GM21786 (cell line): Measurements from ENCODE around the gene ERF.
A peak's percentile ranks its signal among the peaks of the same experiment; 100 is the strongest.

ENCODE experiments used
- ATAC-seq: cut with Tn5 transposase; IDR thresholded peaks from one replicate; pipeline ENCODE4 v1.9.1; 2021; ENCODE audit not compliant: unreplicated experiment

The ERF gene

DNA sequence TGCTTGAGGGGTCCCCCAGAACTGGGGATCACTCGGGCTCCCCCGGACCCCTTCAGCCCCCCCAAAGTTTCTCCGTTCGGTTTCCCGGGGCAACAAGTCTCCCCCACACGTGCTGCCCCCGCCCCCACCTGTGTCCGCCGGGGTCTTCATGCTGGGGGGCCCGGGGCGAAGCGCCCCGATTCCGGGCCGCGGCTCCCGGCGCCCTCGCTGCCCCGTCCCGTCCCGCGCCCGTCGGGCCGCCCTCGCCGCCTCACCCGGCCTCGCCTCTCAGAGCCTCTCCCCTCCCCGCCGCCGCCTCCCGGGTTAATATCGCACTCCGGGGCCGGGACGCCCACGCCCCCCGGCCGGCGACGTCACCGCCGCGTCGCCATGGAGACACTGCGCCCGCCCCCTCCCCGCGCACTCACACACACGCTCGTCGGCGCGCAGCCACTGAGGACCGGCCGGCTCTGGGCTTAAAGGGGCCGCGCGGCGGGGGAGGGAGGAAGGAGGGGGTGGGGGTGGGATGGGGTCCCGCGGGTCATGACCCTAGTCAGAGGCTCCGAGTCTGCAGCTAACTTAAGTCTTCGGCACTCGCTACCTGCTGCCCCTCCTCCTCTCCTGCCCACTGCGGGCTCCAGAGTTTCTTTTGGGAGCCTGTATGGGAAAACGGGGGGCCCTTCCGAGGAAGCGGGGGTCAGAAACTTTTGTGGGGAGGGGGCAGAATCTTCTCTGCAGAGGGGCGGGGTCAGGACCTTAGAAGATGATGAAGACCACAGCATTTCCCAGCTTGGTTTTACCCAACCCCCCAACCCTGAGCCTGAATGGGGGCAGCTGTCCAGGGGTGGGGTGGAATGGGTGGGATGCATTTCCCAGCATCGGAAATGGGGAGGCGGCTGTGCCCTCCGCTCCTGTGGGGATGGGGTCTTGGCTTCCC lies at the start of gene ERF:
Gene ERF (minus strand): TSS at position 279 of the 916 bp plus-strand sequence. CDS start 129 bp downstream, at position 150.
- ATAC-seq = peak; percentile 46

DNA sequence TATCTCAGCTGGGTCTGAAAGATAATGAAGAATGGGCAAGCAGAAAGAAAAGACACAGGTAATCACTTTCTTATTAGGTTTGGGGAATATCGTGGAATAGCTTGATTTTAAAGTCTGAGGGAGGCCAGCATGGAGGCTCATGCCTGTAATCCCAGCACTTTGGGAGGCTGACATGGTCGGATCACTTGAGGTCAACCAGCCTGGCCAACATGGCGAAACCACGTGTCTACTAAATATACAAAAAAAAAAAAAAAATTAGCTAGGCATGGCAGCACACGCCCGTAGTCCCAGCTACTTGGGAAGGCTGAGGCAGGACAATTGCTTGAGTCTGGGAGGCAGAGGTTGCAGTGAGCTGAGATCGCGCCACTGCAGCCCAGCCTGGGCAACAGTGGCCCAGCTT lies 48.9 kb upstream of the ERF start:
- ATAC-seq = no peak

DNA sequence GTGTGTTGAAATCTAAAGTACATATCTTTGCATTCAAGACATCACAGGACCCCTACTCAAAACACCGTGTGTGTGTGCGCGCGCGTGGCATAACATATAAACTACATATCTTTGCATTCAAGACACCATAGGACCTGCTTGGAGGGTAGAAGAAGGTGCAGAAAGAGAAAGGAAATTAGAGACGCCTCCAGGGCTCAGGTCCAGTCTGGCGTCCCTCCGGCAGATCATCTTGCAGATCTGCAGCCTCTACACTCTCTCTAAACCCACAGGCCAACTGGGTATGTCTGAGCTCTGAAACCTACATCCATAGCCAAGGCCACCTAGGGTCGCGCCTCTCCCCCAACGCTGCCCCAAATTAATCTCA lies 48.2 kb upstream of the ERF start:
- ATAC-seq = no peak

DNA sequence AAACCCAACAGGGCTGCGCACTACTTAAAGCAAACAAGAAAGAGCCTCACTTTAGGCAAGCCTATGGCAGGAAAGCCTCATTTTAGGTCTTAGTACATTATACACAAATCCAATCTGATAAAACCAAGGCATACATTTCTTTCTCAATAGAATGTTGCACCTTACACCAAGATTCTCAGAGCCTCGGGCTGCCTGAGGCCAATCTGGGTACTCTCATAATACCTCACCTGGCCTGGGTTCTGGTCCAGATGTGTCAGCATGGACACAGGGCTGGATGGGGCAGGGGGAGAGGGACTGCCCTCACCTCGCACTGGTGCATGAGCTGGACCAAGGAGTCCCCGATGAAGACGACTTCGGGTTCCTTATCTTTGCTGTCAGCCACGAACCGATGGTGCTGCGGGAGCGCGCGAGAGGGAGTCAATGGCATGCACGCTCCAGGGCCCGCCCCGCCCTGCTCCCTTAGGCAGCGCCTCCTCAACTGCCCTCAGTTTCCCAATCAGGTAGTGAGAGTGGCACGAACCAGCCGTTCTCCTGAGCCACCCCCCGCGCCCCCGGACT lies 46.8 kb upstream of the ERF start, which contains the start of gene PRR19:
Gene PRR19 (plus strand): TSS at position 487 of the 558 bp plus-strand sequence. CDS start 7,453 bp downstream, outside the sequence.
- ATAC-seq = no peak

DNA sequence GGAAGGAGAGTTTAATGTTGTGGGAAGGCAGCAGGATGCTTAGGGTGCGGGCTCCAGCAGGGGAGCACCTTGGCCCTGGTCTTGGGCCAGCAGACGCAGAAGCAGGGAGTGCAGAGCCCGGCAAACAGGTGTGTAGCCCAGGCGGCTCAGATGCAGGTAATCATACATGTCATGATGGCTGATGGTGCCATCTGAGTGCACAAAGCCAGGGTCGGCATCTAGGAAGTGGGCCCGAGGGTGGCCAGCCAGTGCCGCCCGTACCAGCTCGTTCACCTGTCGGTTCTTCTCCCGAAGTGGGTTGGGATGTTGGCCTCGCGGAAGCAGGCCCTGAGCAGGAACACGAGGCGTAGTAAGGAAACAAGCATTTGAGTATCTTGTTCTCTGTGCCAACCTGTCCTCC lies 42.1 kb upstream of the ERF start:
- no peak for ATAC-seq

DNA sequence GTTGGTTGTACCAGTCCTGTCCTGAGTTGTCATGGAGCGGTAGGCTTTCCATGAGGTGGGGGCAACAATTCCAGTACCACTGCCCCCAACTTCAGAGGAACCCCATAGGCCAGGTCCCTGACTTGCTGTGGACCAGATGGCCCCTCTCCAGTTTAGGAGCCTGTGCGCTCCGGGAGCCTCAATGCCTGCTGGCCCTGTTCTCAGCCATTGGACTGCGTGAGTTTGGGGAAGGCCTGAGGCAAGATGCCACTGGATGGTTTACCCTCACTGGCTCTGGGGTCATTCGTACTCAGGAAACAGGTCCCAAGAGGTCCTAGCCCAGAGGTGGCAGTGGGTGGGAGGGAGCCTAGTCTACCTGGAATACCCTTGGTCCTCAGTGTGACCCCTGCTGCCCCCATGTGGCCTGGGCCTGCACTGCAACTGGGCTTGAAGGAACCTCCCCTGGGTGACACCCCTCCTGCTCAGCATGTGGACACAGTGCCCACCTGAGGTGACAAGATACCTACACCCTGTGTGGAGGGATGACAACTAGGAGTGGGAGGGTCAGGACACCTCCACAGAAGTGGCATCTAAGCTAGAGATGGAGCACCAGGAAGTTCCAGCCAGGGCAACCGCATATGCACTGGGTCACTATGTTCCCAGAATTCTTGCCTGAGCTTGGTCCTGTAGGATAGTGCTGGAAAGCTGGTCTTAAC lies 41.0 kb upstream of the ERF start:
- ATAC-seq = no peak

DNA sequence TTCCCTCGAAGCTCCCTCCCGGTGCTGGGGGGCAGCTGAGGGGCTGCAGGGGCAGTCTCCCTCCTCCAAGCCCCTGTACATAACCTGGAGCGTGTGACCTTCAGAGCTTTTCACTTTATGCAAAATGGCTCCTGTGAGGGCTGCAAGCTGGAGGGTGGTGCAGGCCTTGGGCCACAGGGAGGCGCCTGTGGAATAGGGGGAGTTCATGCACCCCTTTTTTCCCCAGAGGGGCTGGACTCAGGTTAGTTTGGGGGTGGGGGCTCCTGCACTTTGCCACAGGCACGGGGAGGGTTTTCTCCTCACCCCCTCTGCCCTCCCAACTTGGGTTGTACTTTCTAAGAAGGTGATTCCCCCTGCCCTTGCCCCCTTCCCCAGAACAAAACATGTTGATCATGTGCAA lies 40.4 kb upstream of the ERF start:
- no peak for ATAC-seq

DNA sequence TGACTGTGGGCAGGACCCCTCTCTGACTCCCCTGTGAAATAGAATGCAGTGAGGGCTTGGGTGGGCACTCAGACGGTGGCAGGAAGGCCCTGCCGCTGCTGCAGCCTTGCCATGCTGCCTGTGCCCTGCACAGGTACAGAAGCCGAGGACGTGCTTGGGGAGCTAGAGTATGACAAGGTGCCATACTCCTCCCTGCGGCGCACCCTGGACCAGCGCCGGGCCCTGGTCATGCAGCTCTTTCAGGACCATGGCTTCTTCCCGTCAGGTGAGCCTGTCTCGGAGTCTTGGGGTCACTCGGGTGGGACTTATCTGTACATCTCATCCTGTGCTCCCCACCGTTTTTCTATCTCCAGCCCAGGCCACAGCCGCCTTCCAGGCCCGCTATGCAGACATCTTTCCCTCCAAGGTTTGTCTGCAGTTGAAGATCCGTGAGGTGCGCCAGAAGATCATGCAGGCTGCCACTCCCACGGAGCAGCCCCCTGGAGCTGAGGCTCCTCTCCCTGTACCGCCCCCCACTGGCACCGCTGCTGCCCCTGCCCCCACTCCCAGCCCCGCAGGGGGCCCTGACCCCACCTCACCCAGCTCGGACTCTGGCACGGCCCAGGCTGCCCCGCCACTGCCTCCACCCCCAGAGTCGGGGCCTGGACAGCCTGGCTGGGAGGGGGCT lies 39.7 kb upstream of the ERF start:
- no peak for ATAC-seq

DNA sequence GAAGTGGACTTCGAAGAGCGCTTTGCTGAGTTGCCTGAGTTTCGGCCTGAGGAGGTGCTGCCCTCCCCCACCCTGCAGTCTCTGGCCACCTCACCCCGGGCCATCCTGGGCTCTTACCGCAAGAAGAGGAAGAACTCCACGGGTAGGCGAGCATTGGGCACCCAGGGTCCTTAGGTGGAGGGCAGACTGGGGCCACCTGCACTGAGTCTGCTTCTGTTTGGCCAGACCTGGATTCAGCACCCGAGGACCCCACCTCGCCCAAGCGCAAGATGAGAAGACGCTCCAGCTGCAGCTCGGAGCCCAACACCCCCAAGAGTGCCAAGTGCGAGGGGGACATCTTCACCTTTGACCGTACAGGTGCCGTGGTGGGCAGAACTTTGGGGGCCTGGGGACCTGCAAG lies 39.0 kb upstream of the ERF start:
- no peak for ATAC-seq

DNA sequence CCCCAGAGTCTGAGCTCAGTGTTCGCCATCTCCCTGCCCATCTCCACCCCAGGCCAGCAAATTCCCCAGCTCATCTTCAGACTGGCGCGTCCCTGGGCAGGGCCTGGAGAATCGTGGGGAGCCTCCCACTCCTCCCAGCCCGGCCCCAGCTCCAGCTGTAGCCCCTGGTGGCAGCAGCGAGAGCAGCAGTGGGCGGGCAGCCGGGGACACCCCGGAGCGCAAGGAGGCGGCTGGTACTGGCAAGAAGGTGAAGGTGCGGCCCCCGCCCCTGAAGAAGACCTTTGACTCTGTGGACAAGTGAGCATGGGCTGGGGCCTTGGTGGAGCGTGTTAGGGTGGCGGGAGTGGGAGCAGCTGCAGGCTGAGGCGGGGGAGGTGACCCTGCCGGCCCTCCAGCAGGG lies 38.6 kb upstream of the ERF start:
- no peak for ATAC-seq

DNA sequence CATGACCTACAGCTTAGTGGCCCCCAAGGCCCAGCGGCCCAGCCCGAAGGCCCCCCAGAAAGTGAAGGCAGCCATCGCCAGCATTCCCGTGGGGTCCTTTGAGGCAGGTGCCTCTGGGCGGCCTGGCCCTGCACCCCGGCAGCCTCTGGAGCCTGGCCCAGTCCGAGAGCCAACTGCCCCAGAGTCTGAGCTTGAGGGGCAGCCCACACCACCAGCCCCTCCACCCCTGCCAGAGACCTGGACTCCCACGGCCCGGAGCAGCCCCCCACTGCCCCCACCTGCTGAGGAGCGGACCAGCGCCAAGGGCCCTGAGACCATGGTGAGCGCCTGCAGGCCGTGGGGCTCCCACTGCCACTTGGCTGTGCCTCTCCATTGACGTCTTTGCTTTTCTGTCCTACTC lies 38.0 kb upstream of the ERF start:
- ATAC-seq = no peak

DNA sequence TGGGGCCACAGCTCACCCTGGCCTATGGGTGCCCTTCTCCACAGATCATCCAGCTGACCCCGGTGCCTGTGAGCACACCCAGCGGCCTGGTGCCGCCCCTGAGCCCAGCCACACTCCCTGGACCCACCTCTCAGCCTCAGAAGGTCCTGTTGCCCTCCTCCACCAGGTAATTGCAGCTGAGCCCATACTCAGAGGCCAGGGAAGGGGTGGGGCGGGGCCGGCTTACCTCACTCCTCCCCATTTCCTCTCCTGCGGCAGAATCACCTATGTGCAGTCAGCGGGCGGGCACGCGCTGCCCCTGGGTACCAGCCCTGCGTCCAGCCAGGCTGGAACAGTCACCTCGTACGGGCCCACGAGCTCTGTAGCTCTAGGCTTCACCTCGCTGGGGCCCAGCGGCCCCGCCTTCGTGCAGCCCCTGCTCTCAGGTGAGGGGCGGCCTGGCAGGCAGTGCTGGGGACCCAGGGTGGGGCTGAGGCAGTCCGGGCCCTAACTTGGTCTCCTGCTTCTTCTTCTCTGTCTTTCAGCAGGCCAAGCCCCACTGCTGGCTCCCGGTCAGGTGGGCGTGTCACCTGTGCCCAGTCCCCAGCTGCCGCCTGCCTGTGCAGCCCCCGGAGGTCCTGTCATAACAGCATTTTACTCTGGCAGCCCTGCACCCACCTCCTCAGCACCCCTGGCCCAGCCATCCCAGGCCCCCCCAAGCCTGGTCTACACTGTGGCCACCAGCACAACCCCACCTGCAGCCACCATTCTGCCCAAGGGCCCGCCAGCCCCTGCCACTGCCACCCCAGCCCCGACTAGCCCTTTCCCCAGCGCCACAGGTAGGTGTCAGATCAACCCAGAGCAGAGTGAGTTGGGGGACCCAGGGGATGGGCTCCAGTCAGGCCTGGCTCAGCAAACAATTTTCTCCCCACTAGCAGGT lies 37.4 kb upstream of the ERF start:
- no peak for ATAC-seq

DNA sequence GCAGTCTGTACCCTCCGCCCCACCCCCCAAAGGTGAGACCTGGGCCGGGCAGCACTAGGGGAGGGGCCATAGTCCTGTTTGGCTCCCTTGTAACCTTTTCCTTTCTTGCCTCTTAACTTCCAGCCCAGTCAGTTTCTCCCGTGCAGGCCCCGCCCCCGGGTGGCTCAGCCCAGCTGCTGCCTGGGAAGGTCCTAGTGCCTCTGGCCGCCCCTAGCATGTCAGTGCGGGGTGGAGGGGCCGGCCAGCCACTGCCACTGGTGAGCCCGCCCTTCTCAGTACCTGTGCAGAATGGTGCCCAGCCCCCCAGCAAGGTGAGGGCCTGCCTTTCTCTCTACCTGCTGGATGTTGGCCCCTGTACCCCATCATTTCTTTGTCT lies 36.5 kb upstream of the ERF start:
- ATAC-seq = no peak

DNA sequence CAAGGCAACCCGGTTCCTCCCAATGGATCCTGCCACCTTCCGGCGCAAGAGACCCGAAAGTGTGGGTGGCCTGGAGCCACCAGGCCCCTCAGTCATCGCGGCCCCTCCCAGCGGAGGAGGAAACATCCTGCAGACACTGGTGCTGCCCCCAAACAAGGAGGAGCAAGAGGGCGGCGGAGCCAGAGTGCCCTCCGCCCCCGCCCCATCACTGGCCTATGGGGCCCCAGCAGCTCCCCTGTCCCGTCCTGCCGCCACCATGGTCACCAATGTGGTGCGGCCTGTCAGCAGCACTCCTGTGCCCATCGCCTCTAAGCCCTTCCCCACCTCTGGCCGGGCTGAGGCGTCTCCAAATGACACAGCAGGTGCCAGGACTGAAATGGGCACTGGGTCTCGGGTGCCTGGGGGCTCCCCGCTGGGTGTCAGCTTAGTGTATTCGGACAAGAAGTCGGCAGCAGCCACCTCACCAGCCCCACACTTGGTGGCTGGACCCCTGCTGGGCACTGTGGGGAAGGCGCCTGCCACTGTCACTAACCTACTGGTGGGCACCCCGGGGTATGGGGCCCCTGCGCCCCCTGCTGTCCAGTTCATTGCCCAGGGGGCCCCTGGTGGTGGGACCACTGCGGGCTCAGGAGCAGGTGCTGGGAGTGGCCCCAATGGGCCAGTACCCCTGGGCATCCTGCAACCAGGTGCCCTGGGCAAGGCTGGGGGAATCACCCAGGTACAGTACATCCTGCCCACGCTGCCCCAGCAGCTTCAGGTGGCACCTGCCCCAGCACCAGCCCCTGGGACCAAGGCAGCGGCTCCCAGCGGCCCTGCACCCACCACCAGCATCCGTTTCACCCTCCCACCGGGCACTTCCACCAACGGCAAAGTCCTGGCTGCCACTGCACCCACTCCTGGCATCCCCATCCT lies 35.9 kb upstream of the ERF start:
- ATAC-seq = no peak

DNA sequence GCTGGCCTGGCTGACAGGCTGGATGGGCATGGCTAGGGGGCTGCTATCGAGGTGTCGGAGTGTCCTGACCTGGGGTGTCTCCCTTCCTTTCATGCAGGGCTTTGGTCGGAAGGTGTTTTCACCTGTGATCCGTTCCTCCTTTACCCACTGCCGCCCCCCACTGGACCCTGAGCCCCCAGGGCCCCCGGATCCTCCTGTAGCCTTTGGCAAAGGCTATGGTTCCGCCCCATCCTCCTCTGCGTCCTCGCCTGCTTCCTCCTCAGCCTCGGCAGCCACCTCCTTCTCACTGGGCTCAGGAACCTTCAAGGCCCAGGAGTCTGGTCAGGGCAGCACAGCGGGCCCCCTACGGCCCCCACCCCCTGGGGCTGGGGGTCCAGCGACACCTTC lies 35.2 kb upstream of the ERF start:
- no peak for ATAC-seq

DNA sequence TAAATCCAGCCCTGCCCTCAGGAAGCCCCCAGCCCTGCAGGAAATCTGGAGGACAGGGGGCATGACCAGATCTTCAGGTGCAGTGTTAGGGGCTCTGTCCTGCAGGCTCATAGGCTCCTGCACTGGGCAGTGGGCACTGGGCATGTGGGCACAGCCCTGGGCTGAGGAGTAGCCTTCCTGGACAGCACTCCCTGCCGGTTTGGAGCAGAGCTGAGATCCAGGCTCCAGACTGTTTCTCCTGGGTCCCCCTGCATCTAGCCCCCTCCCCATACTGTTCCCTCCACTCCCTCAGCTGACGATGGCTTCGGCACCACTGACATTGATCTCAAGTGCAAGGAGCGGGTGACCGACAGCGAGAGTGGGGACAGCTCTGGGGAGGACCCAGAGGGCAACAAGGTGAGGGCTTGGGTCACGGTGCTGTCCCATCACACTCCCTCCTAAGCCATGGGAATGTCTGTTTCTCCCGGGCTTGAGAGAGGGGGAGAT lies 34.7 kb upstream of the ERF start:
- no peak for ATAC-seq

DNA sequence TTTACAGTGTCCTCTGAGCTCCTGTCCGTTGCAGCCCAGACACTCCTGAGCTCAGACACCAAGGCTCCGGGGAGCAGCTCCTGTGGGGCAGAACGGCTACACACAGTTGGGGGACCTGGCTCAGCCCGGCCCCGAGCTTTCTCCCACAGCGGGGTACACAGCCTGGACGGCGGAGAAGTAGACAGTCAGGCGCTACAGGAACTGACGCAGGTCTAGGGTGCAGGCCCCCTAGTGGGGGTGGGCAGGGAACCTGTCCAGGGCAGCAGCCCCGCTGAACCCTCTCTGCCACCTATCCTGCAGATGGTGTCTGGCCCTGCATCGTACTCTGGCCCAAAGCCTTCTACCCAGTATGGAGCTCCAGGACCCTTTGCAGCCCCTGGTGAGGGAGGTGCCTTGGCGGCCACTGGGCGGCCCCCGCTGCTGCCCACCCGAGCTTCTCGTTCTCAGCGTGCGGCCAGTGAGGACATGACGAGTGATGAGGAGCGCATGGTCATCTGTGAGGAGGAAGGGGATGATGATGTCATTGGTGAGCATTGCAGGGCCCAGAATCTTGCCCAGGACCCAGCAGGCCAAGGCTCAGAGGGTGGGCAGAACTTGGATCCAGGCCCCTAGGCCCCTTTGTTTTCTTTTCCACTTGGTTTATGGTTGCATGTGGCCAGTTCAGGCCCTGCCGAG lies 34.1 kb upstream of the ERF start:
- ATAC-seq = no peak

DNA sequence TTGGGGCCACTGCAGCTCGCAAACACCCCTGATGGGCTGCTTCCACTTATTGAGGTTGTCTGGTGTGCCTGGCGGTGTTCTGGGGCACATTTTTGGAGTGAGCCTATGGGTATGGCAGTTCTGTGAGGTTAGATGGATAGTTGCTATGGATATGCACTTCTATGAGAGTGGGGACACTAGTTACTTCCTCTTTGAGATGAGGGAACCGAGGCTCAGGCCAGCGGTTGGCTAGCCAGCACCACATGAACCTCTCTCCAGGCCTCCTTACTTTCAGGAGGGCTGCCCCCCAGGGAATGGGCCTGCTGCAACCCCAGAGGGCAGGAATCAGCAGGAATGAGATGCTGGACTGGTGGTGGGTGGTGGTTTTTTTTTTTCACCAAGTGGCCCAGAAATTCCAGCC lies 33.5 kb upstream of the ERF start:
- ATAC-seq = no peak

DNA sequence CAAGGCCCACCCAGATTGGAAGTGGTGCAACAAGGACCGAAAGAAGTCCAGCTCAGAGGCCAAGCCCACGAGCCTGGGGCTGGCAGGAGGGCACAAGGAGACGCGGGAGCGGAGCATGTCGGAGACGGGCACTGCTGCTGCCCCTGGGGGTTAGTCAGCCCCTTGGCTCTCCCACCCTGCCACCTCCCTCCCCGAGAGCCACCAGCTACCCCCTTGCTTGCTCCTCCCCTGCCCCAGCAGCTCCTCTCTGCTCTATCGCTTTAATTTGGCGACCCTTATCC lies 32.8 kb upstream of the ERF start:
- ATAC-seq = no peak
